Stimulated activated CD4-positive, alpha-beta T cell treated with anti-CD3 and anti-CD28 coated beads, Interleukin-2, amount 100 ng/mL, for 24 hours (primary cell): Measurements from ENCODE around the gene ABHD16A.

ENCODE experiments used
- DNase-seq, 2 donors: peaks; one replicate each; pipeline ENCODE4 v3.0.0-alpha.2; 2020

Gene ABHD16A

DNA sequence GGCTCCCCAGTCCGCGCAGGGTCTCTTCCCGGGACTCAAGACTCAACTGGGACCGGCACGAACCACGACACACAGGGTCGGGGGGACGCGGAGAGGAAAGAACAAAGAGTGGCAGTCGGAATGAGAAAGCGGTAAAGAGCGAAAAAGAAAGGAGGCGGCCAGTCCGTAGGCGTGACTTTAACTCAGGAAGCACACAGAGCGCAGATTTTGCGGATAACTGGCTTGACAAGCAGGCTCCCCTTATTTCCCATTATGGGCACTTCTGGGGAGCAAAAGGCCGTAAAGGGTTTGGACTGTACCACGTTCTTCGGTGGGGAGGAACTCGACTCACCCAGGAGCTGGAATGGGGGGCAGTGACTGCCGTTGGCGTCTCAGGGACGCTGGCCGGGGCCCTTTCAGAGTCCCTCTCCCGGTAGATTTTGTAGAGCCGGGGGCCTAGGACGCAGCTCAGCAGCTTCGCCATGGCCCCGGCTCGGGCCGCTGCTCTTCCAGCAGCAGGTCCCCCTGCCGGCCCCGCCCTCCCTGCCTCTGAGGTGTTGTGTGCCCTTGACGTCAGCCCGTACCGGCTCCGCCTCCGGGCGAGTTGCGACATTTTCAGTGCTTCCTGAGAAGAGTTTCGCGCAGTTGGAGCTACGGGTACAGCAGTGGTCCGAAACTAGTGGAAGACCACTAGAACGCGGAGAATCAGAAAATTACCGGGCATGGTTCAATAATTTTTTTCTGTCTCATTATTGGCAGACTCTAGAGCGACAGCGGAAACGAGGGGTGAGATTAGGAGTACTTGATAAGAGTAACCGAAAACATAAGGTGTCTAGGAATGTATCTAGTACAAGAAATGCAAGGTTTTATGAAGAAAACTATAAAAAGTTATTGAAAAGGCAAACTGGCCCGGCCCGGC, at the start of gene ABHD16A:
Gene ABHD16A, minus strand, starts transcription at position 506 of the 898 bp plus-strand sequence. Its CDS starts 43 bp downstream, at position 463.
- peak; percentile 97 to 98 for DNase-seq

DNA sequence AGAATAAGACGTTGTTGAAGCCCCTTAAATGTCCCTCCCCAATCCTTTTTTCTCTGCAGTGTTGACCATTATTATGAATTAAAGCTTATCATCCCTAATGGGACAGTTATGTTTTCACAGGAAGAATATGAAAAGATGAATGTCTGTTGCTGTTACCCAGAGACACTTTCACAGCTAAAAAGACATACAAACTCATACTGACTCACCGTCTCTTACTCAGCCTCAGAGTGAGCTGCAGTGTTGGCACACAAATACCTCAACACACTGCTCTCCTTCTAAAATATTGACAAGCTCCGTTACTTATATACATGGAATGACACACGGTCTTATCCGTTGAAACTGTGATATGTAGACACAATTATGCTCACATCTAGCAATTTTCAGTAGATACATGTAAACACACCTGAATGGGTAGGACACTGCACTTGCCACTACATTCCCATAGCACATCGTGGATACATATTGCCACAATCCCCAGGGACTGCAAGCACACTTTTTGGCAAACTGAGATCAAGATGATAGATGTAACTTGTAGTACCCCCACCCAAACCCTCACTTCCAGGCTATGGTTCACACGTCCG, 49.7 kb upstream of the ABHD16A start:
- no peak for DNase-seq

DNA sequence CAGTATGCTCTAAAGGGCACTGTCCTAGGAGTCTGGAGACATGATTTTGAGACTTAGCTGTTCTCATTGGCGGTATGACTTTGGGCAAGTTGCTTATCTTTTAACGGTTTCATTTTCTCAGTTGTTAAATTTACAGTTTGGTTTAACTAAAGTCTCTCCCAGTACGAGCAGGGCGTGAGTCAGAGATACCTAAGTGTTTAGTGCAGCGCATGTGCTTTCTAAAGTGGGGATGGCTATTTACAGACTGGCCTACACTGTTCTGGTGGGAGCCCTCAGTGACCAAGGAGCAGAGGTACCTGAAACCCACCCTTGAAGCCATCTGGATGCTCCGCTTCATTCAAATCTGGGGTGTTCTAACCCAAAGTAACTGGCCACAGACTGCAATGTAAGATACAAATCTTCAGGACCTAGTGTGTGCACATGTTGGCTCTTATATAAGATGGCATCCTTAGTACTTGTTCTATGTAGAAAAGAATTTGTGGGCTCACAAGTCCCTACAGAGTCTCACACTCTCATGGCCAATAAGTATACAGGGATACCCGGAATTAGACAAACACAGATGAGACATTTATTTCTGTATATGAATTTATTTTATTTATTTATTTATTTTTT, 47.4 kb upstream of the ABHD16A start:
- no peak for DNase-seq

DNA sequence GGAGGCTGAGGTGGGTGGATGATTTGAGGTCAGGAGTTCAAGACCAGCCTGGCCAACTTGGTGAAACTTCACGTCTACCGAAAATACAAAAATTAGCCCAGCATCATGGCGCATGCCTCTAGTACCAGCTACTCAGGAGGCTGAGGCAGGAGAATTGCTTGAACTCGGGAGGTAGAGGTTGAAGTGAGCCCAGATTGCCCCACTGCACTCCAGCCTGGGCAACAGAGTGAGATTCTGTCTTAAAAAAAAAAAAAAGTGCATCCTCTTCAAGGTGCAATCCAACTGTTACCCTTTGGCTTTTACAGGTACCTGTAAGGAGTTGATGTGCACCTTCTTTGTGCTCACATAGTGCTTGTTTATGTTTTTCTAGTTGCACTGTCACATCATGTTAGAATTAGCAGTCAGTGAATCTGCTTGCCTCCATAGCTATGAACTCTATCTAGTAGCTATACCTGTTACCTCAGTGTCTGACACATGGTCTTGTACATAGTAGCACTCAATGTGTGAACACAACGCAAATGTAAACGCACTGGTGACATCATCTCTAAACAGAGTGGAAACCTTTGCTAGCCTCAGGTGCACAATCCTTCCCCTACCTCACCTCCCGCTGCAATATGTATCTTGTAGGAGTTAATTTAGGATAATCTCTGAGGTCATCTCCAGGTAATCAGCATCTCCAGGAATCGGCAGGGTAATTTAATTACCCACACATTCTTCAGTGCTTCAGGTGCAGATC, 46.3 kb upstream of the ABHD16A start:
- no peak for DNase-seq

DNA sequence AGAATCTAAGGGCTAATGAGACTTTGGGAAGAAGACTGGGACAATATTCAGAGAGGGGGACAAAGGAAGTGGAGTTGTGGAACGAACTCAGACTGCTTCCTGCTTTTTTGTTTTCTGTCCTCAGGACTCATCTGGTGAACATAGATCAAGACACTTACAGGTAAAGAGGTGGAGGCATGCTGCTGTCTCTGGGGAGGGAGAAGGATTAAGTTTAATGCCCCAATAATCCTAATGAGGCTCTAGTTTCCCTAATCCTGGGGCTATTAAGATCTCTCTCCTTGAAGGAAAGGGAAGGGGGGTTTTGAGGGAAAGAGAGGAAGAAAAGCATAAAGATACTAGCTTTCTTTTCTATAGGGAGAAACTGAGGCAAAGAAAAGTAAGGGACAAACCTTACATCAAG, 41.3 kb upstream of the ABHD16A start:
- DNase-seq, result no peak

DNA sequence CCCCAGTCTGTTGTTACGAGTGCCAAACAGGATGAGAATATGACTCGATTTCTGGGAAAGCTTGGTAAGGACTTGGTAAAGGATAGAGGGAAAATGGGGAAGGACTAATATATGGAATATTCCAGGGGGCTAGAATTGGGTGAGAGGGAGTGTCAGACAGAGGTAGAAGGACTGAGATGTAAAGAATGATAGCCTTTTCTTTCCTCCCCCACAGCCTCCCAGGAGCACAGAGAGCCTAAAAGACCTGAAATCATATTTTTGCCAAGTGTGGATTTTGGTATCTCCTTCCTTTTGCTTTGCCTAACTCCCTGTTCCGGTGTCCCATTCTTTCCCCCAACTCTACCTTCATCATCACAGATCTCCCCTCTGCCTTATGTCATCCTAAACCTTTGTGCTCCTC, 39.8 kb upstream of the ABHD16A start:
- DNase-seq, result no peak

DNA sequence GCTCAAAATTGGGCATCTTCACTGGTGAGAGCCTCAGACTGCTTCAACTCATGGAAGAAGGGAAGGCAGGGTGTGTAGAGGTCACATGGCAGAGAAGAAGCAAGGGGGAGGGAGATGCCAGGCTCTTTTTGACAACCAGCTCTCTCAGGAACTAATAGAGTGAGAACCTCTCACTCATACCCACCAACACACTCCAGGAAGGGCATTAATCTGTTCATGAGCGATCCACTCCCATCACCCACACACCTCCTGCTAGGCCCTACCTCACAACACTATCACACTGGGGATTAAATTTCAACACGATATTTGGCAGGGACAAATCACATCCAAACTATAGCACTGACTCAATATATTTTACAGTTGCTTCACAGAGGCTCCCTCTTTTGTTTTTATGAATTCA, 38.7 kb upstream of the ABHD16A start:
- no peak for DNase-seq

DNA sequence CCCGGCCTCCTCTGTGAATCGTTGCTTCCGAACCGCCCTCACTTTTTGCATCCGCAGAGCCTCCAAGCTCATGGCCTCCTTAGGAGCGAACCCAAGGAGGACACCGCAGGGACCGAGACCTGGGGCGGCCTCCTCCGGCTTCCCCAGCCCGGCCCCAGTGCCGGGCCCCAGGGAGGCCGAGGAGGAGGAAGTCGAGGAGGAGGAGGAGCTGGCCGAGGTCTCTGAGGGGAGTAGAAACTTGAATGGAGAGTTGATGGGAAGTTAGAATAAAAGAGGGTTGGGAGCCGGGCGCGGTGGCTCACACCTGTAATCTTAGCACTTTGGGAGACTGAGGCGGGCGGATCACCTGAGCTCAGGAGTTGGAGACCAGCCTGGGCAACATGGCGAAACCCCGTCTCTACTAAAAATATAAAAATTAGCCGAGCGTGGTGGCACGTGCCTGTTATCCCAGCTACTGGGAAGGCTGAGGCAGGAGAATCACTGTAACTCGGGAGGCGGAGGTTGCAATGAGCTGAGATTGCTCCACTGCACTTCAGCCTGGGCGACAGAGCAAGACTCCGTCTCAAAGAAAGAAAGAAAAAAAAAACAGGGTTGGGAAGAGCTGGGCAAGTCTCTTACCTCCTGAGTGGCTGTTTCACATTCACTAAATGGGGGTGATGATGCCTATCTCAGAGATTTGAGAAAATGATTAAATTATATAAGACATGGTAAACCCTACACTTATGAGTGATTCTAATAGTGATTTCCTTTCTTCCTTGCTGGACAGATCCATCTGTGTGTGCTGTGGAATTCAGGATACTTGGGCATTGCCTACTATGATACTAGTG, 37.5 kb upstream of the ABHD16A start:
- DNase-seq, result no peak

DNA sequence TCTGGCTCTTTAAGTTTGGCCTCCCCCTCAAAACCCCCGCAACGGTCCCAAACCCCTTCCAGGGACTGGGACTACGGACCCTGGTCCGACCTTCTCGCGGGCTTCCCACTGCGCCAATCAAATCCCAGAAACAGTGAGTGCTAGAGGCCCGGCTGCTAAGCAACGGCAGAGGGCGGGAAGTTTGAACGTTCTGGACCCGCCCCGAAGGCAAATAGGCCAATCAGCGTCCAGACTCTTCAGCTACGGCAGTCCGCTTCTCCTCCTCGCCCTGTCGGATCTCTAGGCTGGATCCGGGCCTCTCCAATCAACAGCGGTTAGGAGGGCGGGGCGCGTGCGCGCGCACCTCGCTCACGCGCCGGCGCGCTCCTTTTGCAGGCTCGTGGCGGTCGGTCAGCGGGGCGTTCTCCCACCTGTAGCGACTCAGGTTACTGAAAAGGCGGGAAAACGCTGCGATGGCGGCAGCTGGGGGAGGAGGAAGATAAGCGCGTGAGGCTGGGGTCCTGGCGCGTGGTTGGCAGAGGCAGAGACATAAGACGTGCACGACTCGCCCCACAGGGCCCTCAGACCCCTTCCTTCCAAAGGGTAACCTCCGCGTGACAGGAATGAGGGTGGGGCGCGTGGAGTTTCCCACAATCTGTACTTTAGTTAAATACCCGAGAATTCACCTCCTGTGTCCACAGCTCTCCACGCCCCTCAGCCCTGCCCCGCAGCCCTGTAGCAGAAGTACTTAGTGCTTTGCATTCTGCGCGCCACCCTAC, 36.7 kb upstream of the ABHD16A start, which contains the start of gene MSH5:
Gene MSH5, plus strand, starts transcription at position 367 of the 758 bp plus-strand sequence. CDS start 462 bp downstream, outside the sequence.
- peak; percentile 97 for DNase-seq

DNA sequence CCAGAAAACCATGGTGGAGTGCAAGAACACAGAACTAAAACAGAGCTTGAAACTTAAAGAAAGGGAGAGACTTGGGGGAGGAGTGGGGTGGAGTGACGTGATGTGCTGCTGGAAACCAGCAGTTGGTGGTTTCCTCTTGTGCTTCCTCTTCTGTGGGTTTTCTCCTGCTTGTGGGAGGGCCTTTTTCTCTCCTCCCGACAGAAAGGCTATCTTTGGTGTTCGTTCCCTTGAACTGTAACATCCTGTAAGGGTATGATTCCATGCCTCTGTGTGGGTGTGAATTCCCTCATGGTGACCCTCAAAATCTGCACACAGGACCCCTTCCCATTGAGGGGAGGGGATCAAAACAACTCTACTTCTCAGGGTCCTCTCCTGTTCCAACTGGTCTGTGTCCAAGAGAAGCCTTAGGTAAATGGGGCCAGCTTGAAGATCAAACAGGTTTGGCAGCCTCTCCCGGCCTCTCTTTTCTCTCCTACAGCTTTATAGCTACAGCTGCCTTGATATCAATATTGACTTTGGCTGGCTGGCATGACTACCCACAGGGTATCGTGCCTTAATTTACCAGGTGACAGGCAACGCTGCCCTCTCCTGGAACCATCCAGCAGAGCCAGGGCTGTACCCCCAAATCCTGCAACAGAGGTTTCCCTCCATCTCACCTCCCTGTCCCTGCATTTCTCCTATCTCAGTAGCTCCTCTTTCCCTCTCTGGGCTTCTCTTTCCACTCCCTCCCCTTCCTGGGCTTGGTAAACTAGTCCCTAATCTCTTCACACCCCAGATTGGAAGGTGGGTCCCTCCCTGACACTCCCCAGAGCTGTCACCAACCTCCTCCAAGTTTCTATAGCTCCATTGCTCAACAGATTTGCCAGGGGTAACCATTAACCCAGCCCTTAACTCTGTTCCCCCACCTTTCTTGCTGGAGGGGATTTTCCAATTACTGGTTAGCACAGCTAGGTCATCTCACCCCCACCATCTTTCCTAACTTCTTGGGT, 35.2 kb upstream of the ABHD16A start:
- peak; percentile 61 to 63 for DNase-seq

DNA sequence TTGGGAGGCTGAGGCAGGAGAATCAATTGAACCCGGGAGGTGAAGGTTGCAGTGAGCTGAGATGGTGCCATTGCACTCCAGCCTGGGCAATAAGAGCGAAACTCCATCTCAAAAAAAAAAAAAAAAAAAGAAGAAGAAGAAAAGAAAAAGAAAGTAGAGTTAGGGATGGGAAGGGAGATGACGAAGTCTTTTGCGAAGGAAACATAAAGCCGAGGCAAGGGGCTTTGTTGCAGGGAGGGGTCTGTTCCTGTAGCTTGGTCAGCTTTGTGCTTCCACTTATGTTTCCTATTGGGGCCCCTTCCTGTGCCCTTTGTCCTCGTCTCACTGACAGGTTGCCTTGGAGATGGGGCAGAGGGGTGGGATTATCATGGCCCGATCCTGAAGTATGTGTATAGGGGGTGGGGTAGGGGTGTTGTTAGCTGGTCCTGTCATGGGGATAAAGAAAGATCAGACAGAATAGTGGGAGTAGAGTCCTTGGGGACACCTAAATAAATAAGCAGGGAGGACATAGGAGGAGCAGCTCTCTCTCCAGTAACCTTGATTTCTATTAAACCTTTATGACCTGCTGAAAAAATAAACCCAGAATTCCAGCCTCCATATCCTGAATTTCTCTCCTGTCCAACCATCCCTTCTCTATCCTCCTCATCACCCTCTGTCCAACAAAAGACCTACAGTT, 34.3 kb upstream of the ABHD16A start:
- DNase-seq, result no peak

DNA sequence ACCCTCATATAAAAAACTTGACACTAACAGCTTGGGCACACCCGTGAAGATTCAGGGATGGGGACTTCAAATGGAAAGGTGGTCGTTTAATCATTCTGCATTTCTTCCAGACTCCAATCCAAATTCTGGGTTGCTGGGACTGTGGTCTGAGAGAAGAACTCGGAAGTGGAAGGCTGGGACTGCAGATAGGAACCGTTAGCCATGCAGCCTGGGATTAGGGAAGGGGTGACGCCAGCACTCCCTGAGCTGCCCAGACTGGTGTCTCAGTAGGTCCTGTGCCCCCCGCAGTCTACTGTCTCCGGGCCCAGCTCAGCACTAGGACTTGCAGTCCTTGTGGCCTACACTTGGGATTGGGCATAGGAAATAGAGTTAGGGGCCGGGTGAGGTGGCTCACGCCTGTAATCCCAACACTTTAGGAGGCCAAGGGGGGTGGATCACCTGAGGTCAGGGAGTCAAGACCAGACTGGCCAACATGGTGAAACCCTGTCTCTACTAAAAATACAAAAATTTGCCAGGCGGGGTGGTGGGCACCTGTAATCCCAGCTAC, 33.7 kb upstream of the ABHD16A start:
- DNase-seq, result no peak

DNA sequence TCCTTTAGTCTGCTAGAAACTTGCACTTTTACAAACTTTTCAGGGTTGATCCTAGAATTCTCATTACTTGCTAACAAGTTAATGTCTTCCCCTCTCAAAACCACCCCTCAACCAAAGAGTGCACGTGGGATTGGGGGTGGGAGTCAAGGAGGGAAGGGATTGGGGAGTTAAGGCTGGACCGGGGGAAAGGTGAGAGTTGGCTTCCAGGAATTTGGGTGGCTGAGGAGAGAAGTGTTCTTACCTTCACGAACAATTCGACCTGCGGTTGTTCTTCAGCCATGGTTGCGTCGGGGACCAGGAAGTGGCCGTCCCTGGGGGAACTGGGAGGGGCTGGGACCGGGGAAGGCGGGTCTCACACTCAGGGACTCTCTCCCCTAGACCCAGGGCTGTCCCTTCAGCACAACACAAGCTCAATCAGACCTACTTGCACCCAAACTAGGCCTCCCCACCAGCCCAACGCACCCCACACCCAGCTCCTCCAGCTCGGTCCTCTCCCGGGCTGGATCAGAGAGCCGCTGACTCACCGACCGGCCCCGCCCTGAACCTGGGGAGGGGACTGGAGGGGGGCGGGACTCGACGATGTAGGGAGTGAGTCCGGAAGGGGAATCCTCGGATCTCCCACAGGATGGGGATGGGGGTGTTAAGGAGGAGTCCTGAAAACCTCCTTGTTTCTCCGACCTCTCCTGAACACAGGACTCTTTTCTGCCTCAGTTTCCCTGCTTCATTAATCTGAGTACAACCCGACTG, 33.1 kb upstream of the ABHD16A start, which contains the start of gene CLIC1:
Gene CLIC1, minus strand, starts transcription at position 510 of the 747 bp plus-strand sequence. Its CDS starts 230 bp downstream, at position 280.
- DNase-seq, result peak; percentile 82 to 87

DNA sequence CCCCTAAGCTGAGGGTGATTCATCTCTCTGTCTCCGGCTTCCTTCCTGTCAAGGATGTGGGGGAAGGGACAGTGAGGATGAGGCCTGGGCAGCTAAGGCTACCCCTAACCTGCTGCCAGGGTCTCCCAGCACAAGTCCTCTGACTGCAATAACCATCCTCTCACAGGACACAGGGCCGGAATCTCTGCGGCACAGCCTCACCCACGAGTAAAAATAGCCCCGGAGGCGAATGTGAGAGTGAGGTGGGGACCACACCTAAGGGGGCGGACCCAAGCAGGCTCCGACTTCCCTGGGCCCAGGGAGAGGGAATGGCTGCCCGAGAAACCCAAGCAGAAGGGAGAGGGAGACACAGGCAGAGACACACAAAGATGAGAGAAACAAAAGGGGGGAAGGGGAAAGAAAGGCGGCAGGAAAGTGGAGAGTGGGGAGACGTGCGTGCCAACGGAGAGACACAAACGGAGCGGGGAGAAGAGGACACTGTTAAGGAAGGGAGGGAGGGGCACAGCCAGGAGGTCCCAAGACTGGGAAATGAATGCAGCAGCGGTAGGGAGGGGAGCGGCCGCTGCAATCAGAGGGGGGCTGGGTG, 31.8 kb upstream of the ABHD16A start:
- DNase-seq, result peak; percentile 52 to 61

DNA sequence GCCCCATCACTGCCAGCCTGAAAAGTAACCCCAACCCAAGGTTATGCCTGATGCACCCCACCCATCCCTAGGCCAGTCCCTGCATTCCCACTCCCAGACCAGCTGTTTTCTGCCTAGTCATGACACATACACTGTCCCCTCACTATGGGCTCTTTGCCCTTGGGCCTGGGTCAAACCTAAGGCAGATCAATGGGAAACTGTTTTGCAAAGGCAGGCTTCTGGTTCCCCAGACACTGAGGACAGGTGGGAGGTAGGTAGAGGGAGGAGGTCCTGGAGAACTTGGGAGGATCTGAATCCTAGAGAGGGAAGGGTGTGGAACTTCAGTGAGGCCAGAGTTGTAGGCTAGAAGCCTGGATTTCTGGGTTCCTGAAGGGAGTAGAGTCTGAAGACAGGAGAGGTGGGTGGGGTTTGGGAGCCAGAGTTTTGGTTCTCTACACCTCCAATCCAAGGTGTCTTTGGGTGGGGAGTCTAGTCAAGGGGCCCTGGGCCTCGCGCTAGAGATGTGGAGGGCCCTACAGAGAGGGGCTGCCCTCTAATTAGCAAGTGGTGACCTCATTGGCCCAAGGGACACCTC, 31.2 kb upstream of the ABHD16A start:
- DNase-seq, result no peak

DNA sequence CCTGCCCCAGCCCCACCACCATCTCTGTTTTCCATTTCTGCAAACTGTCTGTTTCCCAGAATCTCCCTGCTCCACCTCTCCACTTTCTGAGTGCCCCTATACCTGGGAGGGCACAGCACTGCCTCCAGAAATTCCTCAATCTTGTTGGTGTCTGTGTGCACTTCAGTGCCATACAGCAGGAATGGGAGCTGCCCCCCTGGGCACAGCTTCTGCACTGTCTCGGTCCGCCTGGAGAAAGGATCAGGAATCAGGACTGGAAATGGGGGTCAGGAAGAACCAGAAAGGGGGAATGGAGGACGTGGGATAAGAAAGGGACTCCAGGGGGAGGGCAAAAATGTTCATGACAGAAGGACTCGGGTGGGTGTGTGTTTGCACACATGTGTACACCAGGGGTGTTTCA, 30.6 kb upstream of the ABHD16A start:
- DNase-seq, result no peak

DNA sequence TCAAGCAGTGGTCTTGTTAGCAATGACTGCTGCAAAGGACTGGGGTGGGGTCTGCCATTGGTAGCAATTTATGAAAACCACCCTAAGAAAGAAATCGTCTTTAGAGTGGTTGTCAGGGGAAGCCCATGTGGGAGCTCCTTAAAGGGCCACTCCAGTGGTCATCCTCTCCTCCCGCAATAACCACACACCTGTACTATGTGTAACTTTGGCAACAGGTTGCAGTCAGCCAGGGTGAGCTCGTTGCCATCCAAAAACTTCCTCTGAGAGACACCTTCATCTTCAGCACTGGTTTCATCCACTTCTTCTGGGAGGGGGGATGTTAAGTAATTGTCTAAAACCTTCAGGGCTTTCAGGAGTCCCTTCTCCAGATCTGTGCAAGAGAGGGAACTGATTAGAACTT, 28.9 kb upstream of the ABHD16A start:
- no peak for DNase-seq
